Frontal cortex (tissue), 4 donors: ENCODE measurements around the gene NADK. TPM values are rescaled to one million over a fixed set of nuclear protein-coding genes. Genes with fewer than 3 reads are reported as not detected.

Experiments used
- DNase-seq, 2 donors: peaks; one replicate each; pipeline ENCODE4 v3.0.0; 2012; ENCODE audit warnings: low spot score in 2 of 2
- FAIRE-seq: peaks from 2 replicates; lab custom pipeline; 2012; peaks lifted over from hg19 to GRCh38; lab: Jason Lieb, UNC
- total RNA-seq: library from RNA; depleted of rRNA; stranded (reverse); fragments of >200 nt; gene quantifications from one replicate; pipeline ENCODE4 v1.2.3, GENCODE V29; 2014
- donor health status: control.
- donor health status: control.
- donor health status: control.

The NADK gene
- total RNA-seq, 1 donor from 2014 or later, result 23.2 TPM

DNA sequence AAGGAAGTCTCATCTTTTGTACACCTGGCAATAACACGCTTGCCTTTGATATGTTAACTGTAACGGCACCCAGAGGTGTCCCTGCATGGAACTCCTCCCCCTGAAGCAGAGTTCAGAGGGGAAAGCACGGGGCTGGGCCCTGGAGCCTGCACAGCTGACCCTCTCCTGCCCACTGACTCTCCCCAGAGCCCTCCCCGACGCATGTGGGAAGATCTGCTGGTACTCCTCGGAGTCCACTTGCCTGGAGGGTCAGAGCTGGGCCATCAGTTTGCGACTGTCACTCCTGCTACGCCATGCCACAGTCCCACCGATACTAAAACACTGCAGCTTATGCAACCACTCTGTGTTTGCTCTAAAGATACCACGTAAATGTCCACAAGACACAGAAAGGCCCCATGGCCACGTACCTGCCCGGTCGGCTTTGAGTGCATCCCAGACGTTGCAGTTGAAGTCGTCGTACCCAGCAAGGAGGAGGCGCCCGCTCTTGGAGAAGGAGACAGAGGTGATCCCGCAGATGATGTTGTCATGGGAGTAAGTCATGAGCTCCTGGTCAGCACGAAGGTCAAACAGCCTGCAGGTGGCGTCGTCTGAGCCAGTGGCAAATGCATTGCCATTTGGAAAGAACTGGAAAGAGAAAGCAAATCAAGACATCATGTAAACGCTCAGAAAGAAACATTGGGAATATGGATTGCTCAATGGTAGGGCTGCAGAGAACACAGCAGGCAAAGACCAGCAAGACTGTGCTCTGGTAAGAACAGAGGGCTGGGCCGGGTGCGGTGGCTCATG, 10.6 kb upstream of the NADK start:
- FAIRE-seq (no peak), DNase-seq (no peak)

DNA sequence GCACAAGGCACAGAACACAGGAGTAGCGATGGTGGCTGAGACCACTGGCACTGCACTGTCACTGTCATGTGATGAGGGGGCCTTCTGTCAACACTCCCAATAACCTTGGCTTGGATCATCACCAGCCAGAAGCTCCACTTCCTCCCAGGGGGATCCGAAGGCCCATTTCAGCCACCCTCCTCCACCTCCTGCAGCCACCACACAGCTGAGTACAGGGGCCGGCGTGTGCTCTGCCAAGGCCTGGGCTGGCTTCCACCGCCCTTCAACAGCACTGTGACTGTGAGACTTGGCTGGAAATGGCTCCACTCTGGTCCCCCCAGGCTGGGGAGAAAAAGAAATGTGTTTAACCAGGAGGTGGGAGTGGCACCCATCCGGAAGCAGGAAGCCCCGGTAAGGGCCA, 9.9 kb upstream of the NADK start:
- FAIRE-seq (no peak), DNase-seq (no peak)

DNA sequence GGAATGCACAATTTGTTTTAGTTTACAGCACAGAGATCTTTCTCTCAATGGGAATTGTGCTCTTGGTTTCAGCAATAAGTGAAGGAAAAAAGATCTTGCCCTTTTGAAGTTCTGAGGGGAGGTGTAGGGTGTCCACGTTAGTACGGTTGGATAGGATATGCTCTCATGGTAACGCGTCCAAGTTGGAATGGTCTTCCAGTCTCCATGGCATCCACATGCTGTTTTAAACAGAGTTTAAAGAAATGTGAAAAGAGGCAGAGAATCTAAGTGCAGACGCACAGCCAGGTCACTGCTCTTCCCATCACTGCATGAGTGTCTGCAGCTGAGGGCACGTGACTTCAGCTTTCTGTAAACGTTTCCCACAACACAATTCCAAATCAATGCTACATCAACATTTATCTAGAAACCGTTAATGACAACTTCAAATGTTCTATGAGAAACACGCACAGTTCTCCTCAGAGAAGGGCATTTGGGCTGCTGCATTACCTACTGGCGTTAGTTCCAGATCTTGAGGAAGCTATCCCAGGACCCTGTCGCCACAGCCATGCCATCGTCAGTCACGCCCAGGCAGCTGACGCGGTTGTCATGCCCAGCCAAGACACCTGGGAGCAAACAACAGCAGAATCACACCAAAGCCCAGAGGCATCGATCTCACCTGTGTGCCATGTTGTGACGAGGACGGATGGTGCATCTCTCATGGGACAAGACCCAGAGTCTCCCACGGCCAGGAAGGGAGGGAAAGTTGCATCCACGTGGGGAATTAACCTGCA, 8.8 kb upstream of the NADK start:
- no peak for FAIRE-seq

DNA sequence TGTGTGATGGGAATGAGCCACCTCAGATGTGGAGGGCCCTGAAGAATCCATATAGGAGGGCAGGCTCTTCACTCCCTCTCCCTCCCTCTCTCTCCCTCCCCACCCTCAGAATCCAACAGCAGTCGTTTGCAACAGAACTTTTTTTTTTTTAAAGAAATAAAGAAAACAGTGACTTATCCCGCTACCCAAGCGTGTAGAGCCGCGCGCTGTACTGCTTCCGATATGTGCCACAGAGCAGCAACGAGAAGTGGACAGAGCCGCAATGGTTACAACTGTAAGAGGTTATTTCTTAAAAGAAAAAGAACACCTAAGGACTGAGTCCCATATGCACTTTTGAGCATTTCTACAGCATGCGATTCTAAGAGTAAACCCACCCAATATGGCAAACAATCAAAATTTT, 7.4 kb upstream of the NADK start:
- DNase-seq (no peak), FAIRE-seq (no peak)

More for the DNA sequence above, 8.8 kb upstream of the NADK start:
- no peak for DNase-seq

- no peak for FAIRE-seq
- DNase-seq, result no peak
Measured at GRCh38 chr1:1784933-1785332, 6.7 kb upstream of the NADK start.

GRCh38 chr1:1783320-1783719, 5.0 kb upstream of the NADK start:
- DNase-seq, result no peak
- FAIRE-seq, result no peak

DNA sequence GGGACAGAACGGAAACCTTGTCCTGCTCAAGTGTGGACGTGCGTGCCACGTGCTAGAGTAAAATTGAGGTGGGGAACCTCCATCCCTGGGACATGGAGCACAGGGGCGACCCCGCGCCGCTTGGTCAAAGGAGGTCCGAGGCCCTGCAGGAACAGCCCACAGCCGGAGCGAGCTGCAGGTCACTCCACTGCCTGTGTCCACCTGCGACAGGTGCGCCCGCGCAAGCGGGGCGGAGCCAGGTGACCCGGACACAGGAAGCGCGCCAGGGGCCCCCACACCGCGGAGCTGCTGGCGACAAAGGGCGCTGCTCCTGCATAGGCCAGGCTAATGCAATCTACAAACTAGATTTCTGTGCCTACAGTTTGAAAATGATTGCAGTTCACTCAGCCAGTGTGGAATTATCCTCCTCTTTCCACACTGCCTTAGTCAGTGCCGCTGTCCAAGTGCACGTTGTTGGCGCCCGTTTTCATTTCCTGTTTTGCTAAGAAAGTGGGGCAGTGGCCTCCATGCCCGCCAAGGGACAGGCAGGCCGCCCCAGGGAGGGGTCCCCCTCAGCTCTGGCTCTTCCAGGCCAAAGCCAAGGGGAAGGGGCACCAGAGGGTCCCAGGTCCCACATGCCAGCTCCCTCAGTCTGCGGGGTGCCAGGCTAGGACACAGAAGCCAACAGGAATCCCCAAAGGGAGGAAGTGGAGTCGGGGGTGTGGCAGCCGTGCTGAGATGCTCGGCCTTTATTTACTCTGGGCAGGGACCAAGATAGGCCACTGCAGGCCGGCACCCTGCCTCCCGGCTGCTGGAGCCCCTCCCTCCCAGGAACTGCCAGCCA, 4.3 kb upstream of the NADK start:
- DNase-seq, result peak in 1 of 2 donors; percentile 55
- no peak for FAIRE-seq

DNA sequence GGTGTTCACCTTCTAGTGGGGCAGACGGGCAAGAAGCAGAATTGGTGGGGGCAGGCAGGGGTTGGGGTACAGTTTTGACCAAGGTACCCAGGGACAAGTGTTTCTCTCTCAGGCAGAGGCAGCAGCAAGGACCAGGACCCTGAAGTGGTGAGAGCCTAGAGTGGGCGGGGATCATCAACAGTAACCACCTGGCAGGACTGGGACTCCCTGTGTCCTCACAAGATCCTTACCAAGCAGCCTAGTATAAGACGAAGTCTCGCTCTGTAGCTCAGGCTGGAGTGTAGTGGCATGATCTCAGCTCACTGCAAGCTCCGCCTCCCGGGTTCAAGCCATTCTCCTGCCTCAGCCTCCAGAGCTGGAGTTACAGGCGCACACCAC, 3.2 kb upstream of the NADK start:
- no peak for DNase-seq
- FAIRE-seq, result no peak

DNA sequence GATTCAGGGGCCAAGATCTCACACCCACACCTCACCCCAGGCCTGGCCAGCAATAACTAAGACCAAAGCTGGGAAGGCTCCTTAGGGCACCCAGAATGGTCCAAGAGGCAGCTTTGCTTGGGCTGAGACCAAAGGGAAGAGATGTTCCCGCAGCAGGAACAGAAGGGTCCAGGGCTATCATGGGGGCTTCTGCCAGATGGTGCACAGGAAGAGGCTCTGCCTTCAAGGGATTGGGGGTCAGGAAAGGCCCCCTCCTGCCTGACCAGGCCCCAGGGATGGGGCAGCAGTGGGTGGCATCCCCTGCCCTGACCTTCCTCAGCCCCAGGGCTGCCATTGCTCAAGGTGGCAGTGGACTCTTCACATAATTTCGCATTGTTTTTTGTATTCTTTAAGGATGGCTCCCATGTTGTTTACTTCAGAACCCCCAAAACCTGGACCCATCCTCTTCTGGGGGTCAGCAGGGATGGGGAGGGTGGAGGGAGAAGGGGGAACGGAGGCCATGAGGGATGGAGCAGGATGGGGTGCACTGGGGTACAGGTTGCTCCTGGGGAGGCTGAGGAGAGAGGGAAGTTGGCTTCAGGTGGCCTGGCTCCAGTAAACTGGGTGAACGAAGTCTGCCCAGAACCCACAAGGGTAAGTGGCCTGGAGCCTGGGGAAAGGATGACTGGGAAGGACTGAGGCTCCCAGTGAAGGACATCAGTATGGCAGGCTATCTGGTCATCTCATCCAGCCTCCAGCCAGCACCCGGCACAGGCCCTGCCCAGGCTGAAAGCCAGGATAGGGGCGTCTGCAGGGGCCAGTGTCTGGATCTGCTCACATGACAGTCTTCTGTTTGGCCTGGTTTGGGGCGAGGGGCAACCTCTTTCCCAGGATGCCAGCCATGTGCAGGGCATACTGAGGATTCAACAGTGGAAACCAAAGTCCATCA, 2.6 kb upstream of the NADK start:
- DNase-seq (no peak), FAIRE-seq (no peak)

GRCh38 chr1:1779691-1780597, 1.7 kb upstream of the NADK start:
- FAIRE-seq (no peak), DNase-seq (no peak)

GRCh38 chr1:1779320-1779675, 1.0 kb upstream of the NADK start:
- FAIRE-seq, result no peak
- DNase-seq, result no peak

GRCh38 chr1:1778663-1779319, 521 bp upstream of the NADK start:
- DNase-seq (peak; percentile 66), FAIRE-seq (no peak)

- FAIRE-seq (no peak), DNase-seq (peak in 1 of 2 donors; percentile 48)
Measured at GRCh38 chr1:1777583-1777899, 729 bp downstream of the NADK start.

DNA sequence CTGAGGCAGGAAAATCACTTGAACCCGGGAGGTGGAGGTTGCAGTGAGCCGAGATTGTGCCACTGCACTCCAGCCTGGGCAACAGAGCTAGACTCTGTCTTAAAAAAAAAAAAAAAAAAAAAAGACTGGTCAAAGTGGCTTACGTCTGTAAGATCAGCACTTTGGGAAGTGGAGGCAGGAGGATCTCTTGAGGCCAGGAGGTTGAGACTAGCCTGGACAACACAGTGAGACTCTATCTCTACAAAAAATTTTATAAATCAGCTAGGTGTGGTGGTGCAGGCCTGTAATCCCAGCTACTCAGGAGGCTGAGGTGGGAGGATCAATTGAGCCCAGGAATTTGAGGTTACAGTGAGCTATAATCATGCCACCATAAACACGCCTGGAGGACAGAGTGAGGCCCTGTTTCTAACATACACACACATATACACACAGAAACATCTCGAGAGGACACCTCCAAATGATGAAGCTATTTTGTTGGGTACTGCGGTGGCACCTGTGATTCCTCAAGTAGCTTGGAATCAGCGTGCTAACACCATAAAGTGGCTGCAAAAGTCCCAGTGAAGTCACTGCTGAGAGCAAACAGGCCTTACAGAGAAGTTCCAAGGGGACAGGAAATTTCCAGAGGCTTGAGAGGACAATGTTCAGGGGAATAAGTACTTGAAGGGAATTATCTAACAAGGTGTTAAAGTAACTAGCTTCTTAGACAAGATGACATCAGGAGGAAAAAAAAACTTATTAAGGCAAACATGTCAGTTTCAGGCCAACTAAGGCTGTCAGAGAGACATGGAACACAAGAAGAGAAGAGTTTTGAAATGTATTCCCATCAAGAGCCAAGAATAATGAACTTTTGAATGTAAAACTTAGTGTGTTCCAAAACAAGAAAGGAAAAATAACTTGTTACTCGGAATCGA, 1.3 kb downstream of the NADK start:
- no peak for FAIRE-seq
- DNase-seq, result no peak

- no peak for FAIRE-seq
- no peak for DNase-seq
Measured at GRCh38 chr1:1775327-1776226, 2.7 kb downstream of the NADK start.

DNA sequence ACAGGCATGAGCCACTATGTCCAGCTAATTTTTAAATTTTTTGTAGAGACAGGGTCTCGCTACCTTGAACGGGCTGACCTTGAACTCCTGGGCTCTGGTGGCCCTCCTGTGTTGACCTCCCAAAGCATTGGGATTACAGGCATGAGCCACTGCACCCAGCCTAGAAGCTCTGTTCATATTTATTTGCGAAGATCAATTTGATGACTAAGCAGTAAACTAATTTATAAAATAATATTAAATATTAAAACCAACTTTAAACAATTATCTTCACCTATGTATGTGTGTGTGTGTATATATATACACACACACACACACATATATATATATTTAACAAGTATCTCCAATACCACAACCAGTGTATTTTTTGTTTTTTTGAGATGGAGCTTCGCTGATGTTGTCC, 4.4 kb downstream of the NADK start:
- DNase-seq (no peak), FAIRE-seq (no peak)
